Jurkat, Clone E6-1 (cell line): Measurements from ENCODE around the gene FLT4. TPM values are rescaled to one million over a fixed set of nuclear protein-coding genes. Genes with fewer than 3 reads are reported as not detected.
"Not testable (repeated sequence)": the region's sequence is repeated elsewhere in the genome, so short reads cannot be mapped to it uniquely, and the experiment has no call there.

ENCODE experiments used
- DNase-seq: peaks from one replicate; pipeline ENCODE4 v3.0.0-alpha.2; 2011; ENCODE audit warnings: low read depth, low spot score
- H3K4me3 ChIP-seq: 2 replicates; pipeline ENCODE4 v1.5.1; 2011; ENCODE audit warnings: mild to moderate bottlenecking, low read length, control low read depth, moderate library complexity
- polyA plus RNA-seq: library from polyadenylated mRNA; unstranded; fragments of >200 nt; gene quantifications from one replicate; pipeline ENCODE4 v1.2.1, GENCODE V29; 2012; ENCODE audit warnings: missing spikeins; ENCODE audit not compliant: insufficient read length, insufficient read depth

The FLT4 gene
- 51.2 TPM for polyA plus RNA-seq

- peak within 1 kb of the TSS; percentile 47 for H3K4me3 ChIP-seq
- no peak for DNase-seq
These were observed at the start of gene FLT4 for GRCh38 chr5:180649297-180650039. FLT4 (minus strand) TSS chr5:180649600; CDS start chr5:180649545, 55 bp downstream.

GRCh38 chr5:180699042-180699441, 49.6 kb upstream of the FLT4 start:
- no peak for DNase-seq
- no peak overlapping the region for H3K4me3 ChIP-seq

GRCh38 chr5:180696116-180696515, 46.7 kb upstream of the FLT4 start:
- H3K4me3 ChIP-seq: no peak overlapping the region
- no peak for DNase-seq

- no peak overlapping the region for H3K4me3 ChIP-seq
- no peak for DNase-seq
These were observed 43.0 kb upstream of the FLT4 start for GRCh38 chr5:180692429-180692828.

- H3K4me3 ChIP-seq: no peak overlapping the region
- DNase-seq: no peak
These were observed 41.6 kb upstream of the FLT4 start for GRCh38 chr5:180691046-180691445.

- DNase-seq: no peak
- H3K4me3 ChIP-seq: no peak overlapping the region
These were observed 41.2 kb upstream of the FLT4 start for GRCh38 chr5:180690562-180690961.

GRCh38 chr5:180689775-180690174, 40.4 kb upstream of the FLT4 start:
- peak overlapping the region; percentile 64 for H3K4me3 ChIP-seq
- DNase-seq: peak; percentile 42

GRCh38 chr5:180689071-180689694, 39.8 kb upstream of the FLT4 start:
- DNase-seq: peak; percentile 95
- H3K4me3 ChIP-seq: peak overlapping the region; percentile 64

- DNase-seq: peak; percentile 74
These were observed 39.1 kb upstream of the FLT4 start for GRCh38 chr5:180688330-180689070.

GRCh38 chr5:180686799-180687198, 37.4 kb upstream of the FLT4 start:
- H3K4me3 ChIP-seq, DNase-seq: not testable (repeated sequence)

More at GRCh38 chr5:180688330-180689070, 39.1 kb upstream of the FLT4 start:
- peak overlapping the region; percentile 64 for H3K4me3 ChIP-seq

- H3K4me3 ChIP-seq: no peak overlapping the region
- peak; percentile 46 for DNase-seq
These were observed 35.3 kb upstream of the FLT4 start for GRCh38 chr5:180684623-180685161.

- no peak overlapping the region for H3K4me3 ChIP-seq
- DNase-seq: peak; percentile 27
These were observed 34.0 kb upstream of the FLT4 start for GRCh38 chr5:180683220-180683922.

GRCh38 chr5:180682560-180682959, 33.2 kb upstream of the FLT4 start:
- no peak for DNase-seq

GRCh38 chr5:180682008-180682407, 32.6 kb upstream of the FLT4 start:
- H3K4me3 ChIP-seq: not testable (repeated sequence)

More at GRCh38 chr5:180682560-180682959, 33.2 kb upstream of the FLT4 start:
- H3K4me3 ChIP-seq: no peak overlapping the region

GRCh38 chr5:180678319-180678718, 28.9 kb upstream of the FLT4 start:
- not testable (repeated sequence) for DNase-seq, H3K4me3 ChIP-seq

More at GRCh38 chr5:180682008-180682407, 32.6 kb upstream of the FLT4 start:
- not testable (repeated sequence) for DNase-seq

- no peak for DNase-seq
These were observed 25.7 kb upstream of the FLT4 start for GRCh38 chr5:180675036-180675635.

GRCh38 chr5:180674090-180674475, 24.7 kb upstream of the FLT4 start:
- DNase-seq, H3K4me3 ChIP-seq: not testable (repeated sequence)

More at GRCh38 chr5:180675036-180675635, 25.7 kb upstream of the FLT4 start:
- no peak overlapping the region for H3K4me3 ChIP-seq

- no peak for DNase-seq
- no peak overlapping the region for H3K4me3 ChIP-seq
These were observed 24.1 kb upstream of the FLT4 start for GRCh38 chr5:180673371-180674089.
